Hematopoietic multipotent progenitor cell treated with erythropoietin and hydrocortisone succinate and interleukin-3 and kit ligand, for 8 days (in vitro differentiated cells): Measurements from ENCODE around the gene TLE6.
"Not testable (repeated sequence)": the region's sequence is repeated elsewhere in the genome, so short reads cannot be mapped to it uniquely, and the experiment has no call there.

ENCODE experiments used
- DNase-seq: peaks from one replicate; pipeline ENCODE4 v3.0.0-alpha.2; 2015

The TLE6 gene

GRCh38 chr19:2974342-2975041 is 2.9 kb upstream of the TLE6 start:
- peak; percentile 77 for DNase-seq

DNA sequence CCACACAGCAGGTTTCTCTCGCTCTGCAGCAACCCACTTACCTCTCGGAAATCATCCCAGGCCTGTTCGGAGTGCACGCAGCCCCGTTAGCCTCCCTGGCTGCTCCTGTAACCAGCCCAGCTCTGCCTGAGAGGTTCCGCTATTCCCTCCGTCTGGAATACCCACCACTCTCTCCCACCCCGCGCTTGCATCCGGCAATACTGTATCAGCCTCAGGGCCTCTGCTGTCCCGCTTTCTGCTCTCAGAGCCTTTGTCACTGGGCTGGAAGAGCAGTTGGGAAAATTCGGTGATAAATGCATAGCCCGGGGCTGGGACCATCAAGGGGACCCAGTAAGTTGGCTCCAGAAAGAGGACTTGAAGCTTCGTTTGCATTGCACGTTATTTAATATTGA is 759 bp upstream of the TLE6 start:
- DNase-seq = no peak

- peak; percentile 32 for DNase-seq
These were observed 378 bp downstream of the TLE6 start for GRCh38 chr19:2977746-2978138.

DNA sequence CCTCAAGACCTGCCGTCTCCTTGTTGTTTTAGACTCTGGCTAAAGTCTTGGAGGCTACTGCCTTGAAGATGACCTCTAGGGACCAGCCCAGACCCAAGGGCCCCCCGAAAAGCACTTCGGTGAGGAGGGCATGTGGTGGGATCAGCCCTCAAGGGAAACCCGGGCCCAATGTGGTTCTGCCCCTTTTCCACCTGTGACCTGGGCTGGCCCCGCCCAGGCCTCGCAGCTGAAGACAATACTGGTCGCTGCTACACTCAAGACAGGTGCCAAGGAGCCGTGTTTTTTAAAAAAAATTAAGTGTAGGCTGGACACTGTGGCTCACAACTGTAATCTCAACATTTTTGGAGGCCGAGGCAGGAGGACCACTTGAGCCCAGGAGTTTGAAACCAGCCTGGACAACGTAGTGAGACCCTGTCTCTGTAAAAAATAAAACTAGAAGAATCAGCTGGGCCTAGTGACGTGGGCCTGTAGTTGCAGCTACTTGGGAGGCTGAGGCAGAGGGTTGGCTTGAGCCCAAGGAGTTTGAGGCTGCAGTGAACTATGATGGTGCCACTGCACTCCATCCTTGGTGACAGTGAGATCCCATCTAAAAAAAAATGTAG is 903 bp downstream of the TLE6 start:
- DNase-seq = no peak

DNA sequence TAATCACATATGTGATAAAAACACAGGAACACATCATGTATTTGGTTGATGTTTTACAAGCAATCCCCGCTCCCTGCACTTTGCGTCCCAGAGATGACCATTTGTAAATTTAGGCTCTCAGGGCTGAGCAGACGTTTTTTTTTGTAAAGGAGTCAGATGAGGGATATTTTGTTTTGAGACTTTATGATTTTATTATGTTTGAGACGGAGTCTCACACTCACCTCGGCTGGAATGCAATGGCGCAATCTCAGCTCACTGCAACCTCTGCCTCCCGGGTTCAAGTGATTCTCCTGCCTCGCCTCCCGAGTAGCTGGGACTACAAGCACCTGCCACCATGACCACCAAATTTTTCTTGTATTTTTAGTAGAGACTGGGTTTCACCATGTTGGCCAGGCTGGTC is 1.4 kb downstream of the TLE6 start:
- DNase-seq = no peak

DNA sequence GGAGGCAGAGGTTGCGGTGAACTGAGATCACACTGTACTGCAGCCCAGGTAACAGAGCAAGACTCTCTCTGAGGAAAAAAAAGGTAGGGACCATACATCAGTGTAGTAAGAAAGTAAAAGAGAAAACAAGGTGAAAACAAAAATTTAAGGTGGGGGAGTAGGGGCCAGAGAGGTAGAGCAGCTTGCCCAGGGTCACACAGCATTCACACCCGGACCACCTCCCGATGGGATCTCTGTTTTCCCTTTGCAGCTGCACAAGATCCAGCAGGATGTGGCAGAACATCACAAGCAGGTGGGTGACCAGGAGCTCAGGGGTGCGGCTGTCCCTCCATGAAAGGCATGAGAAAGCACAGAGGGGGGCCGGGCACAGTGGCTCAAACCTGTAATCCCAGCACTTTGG is 4.5 kb downstream of the TLE6 start:
- DNase-seq = no peak

DNA sequence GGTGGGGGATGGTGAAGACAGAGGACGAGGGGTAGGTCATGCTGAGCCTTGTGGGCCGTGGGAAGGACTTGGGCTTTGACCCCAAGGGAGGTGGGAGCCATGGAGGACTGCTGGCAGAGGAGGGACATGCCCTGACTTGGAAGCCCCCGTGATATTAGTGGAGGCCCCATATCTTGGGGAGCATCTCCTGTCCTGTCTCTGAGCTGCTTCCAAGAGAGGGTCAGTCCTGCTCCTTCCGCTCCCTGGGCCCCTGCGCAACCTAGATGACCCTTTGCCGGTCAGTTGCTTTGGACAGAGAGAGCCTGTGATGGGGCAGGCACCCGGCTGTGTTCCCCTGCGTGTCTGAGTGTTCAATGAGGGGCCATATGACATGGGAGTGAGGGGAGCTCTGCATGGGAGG is 5.2 kb downstream of the TLE6 start:
- DNase-seq = no peak

- DNase-seq = no peak
These were observed 5.6 kb downstream of the TLE6 start for GRCh38 chr19:2982983-2983350.

- DNase-seq = no peak
These were observed 6.2 kb downstream of the TLE6 start for GRCh38 chr19:2983351-2984214.

DNA sequence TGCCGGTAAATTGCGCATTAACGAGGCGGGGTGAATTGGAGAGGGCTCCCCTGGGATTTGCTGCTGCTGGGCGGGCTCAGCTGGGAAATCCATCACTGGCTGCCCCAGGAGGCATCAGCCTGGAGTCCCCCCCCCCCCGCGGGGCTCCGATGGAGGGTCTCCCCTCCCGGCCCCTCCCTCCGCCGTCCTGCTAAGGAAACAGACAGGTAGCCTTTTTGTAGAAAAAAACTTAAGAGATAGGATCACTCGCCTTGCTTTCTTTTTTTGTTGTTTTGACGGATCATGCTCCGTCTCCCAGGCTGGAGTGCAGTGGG is 6.8 kb downstream of the TLE6 start:
- no peak for DNase-seq

GRCh38 chr19:2986951-2987524 is 9.7 kb downstream of the TLE6 start:
- DNase-seq = no peak

DNA sequence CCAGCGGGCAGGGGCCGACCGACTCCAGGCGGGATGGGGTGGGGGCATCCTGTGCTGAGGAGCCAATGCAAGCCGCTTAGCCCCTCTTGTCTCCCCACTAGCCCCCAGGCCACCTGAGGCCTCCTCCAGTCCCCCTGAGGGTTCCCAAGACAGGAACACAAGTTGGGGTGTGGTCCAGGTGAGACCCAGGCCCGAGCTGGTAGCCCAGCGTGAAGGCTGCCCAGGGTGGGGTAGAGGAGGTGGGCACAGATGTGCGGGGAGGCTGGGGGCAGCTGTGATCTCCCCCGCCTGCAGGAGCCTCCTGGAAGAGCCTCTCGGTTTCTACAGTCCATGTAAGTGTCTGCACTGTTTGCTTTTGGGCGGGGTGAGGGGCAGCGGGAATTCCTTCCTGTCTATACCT is 10.4 kb downstream of the TLE6 start:
- no peak for DNase-seq

GRCh38 chr19:2988568-2988967 is 11.2 kb downstream of the TLE6 start:
- no peak for DNase-seq

DNA sequence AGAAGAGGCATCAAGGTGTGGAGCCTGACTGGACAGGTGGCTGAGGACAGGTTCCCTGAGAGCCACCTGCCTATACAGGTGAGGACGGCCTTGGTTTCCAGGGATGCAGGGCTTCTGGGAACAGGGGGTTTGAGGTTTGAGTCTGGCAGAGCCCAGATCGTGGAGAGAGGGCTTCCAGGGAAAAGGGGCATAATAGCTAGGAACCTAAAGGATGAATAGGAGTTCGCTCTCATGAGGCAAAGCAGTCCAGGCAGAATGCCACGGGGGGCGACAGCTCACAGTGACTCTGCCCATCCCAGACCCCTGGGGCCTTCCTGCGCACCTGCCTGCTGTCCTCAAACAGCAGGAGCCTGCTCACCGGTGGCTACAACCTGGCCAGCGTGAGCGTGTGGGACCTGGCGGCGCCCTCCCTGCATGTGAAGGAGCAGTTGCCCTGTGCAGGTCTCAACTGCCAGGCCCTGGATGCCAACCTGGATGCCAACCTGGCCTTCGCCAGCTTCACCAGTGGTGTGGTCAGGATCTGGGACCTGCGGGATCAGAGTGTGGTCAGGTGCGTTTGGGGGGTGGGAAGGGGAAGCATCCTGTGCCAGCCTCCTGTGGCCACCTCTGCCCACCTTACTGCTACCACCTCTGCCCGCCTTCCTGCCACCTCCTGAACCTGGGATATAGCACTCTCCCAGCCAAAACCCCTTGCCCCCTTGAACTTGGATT is 12.0 kb downstream of the TLE6 start:
- DNase-seq = no peak

- not testable (repeated sequence) for DNase-seq
These were observed 15.0 kb downstream of the TLE6 start for GRCh38 chr19:2992333-2992732.

DNA sequence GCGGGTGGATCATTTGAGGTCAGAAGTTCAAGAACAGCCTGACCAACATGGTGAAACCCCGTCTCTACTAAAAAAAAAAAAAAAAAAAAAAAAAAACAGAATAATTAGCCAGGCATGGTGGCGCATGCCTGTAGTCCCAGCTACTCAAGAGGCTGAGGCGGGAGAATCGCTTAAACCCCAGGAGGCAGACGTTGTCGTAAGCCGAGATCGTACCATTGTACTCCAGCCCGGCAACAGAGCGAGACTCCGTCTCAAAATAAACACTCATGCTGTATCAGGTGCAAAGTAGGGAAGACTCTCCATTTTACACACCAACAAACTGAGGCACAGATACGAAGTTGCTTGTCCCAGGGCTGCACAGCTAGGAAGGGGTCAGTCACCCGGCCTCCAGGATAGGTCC is 15.6 kb downstream of the TLE6 start:
- no peak for DNase-seq

- no peak for DNase-seq
These were observed 16.2 kb downstream of the TLE6 start for GRCh38 chr19:2993579-2993978.

DNA sequence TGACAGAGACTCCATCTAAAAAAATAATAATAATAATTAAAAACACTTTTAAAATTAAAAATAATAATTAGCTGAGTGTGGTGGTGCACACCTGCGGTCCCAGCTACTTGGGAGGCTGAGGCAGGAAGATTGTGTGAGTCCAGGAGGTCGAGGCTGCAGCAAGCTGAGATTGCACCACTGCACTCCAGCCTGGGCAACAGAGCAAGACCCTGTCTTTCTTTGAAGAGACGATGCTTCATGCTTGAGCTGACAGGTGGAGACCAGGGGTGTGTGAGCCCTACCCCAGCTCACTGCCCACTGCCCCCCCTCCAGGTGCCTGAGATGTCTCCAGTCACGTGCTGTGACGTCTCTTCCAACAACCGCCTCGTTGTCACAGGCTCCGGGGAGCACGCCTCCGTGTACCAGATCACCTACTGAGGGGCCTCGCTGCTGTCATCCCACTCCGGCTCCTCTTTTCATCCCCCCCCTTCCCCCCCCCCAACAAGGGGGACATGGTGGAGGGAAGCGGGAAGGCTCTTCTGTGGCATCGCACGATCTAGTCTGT is 17.3 kb downstream of the TLE6 start:
- no peak for DNase-seq

- no peak for DNase-seq
These were observed 20.4 kb downstream of the TLE6 start for GRCh38 chr19:2997720-2998119.

- no peak for DNase-seq
These were observed 21.3 kb downstream of the TLE6 start for GRCh38 chr19:2998642-2999041.

DNA sequence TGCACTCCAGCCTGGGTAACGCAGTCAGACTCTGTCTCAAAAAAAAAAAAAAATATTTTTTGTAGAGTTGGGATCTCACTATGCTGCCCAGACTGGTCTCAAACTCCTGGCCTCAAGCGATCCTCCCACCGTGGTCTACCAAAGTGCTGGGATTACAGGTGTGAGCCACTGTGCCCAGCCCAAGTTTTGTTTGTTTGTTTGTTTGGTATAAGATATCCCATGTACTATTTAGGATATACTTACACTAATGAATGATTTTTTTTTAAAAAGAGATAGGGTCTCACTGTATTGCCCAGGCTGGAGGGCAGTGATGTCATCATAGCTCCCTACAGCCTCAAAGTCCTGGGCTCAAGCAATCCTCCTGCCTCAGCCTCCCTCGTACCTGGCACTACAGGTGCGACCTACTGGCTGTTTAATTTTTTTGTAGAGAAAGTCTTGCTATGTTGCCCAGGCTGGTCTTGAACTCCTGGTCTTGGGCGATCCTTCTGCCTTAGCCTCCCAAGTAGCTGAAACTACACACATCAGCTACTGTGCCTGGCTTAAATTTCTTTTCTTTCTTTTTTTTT is 24.0 kb downstream of the TLE6 start:
- DNase-seq = no peak

DNA sequence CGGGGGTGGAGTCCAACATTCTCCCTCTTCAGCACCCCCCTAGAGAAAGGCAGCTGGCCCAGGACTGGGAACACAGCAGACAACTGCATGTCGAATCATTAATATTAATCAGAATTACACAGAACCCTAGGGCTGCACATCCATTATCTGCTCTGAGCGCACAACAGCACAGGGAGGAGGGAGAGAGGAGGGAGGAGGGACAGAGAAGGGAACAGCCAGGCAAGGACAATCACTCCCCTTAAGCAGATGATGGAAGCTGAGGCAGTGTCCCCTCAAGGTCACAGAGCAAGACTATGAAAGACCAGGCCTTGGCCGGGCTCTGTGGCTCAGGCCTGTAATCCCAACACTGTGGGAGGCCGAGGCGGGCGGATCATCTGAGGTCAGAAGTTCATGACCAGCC is 25.7 kb downstream of the TLE6 start:
- DNase-seq = no peak

- no peak for DNase-seq
These were observed 27.2 kb downstream of the TLE6 start for GRCh38 chr19:3004522-3004921.
